Keratinocyte (primary cell): ENCODE results near the gene RNASE12. TPM values are rescaled to one million over a fixed set of nuclear protein-coding genes. Genes with fewer than 3 reads are reported as not detected.

Experiments
- DNase-seq: peaks from one replicate; pipeline ENCODE4 v3.0.0-alpha.2; 2011; ENCODE audit warnings: low read depth, missing footprints, low spot score
- FAIRE-seq: peaks from 2 replicates; lab custom pipeline; 2011; peaks lifted over from hg19 to GRCh38; lab: Jason Lieb, UNC
- H2AFZ ChIP-seq: 2 replicates; pipeline ENCODE4 v1.6.0; 2012; ENCODE audit warnings: low read length, control low read depth, inconsistent platforms; ENCODE audit not compliant: control insufficient read depth
- H3K27ac ChIP-seq: 2 replicates; pipeline ENCODE4 v1.5.1; 2011; ENCODE audit warnings: low read length; ENCODE audit not compliant: control insufficient read depth, insufficient read depth
- H3K27me3 ChIP-seq: 3 replicates; pipeline ENCODE4 v1.6.0; 2011; ENCODE audit warnings: low read length; ENCODE audit not compliant: control insufficient read depth, insufficient read depth; ENCODE audit errors: extremely low read depth
- H3K36me3 ChIP-seq, 2 experiments: 2 replicates in 1 of 2; 3 replicates in 1 of 2; pipeline ENCODE4 v1.5.1; 2011; ENCODE audit warnings: low read length in 2 of 2, mild to moderate bottlenecking in 1 of 2; ENCODE audit not compliant: control insufficient read depth in 2 of 2, insufficient read depth in 2 of 2; ENCODE audit errors: extremely low read depth in 1 of 2
- H3K4me1 ChIP-seq: 3 replicates; pipeline ENCODE4 v1.5.1; 2011; ENCODE audit warnings: low read length; ENCODE audit not compliant: control insufficient read depth, insufficient read depth; ENCODE audit errors: extremely low read depth
- H3K4me2 ChIP-seq: 3 replicates; pipeline ENCODE4 v1.6.0; 2011; ENCODE audit warnings: low read depth, low read length; ENCODE audit not compliant: control insufficient read depth, insufficient read depth; ENCODE audit errors: extremely low read depth
- H3K4me3 ChIP-seq, 3 experiments: fragments of 200-600 bp in 1 of 3; sonication (generic) in 1 of 3; 2 replicates in 2 of 3; 3 replicates in 1 of 3; pipeline ENCODE4 v1.5.1; 2011 to 2016; ENCODE audit warnings: low read length in 3 of 3, mild to moderate bottlenecking in 3 of 3, control low read depth in 2 of 3, inconsistent platforms in 1 of 3, low read depth in 1 of 3, mixed read lengths in 1 of 3, mixed run types in 1 of 3, moderate library complexity in 1 of 3; ENCODE audit not compliant: control insufficient read depth in 2 of 3, insufficient read depth in 2 of 3; ENCODE audit errors: extremely low read depth in 1 of 3
- H3K79me2 ChIP-seq: 2 replicates; pipeline ENCODE4 v1.6.0; 2012; ENCODE audit warnings: low read length; ENCODE audit not compliant: control insufficient read depth, insufficient read depth
- H3K9ac ChIP-seq: 3 replicates; pipeline ENCODE4 v1.6.0; 2011; ENCODE audit warnings: low read length; ENCODE audit not compliant: control insufficient read depth, insufficient read depth; ENCODE audit errors: extremely low read depth
- H3K9me1 ChIP-seq: 3 replicates; pipeline ENCODE4 v1.6.0; 2011; ENCODE audit warnings: low read length; ENCODE audit not compliant: control insufficient read depth, insufficient read depth; ENCODE audit errors: extremely low read depth
- H3K9me3 ChIP-seq: 2 replicates; pipeline ENCODE4 v1.5.1; 2012; ENCODE audit warnings: low read depth, low read length; ENCODE audit not compliant: control insufficient read depth
- H4K20me1 ChIP-seq: 3 replicates; pipeline ENCODE4 v1.6.0; 2011; ENCODE audit warnings: low read length; ENCODE audit not compliant: control insufficient read depth, insufficient read depth; ENCODE audit errors: extremely low read depth
- EZH2 ChIP-seq: IDR thresholded peaks from one replicate; pipeline ENCODE4 v1.6.1; 2012; ENCODE audit warnings: inconsistent platforms, mild to moderate bottlenecking, low read length, moderate library complexity
- dilution Hi-C: fragments of 300-500 bp; cut with MboI; formaldehyde crosslinking; loops from one replicate; pipeline ENCODE4 v1.7.0; 2020; ENCODE audit warnings: low sequenced_read_pairs; ENCODE audit not compliant: extremely low pct_ligation_motif_present
- polyA plus RNA-seq, 5 experiments: library from polyadenylated mRNA; depleted of rRNA in 3 of 5; stranded (reverse) in 3 of 5; stranded (forward) in 1 of 5; unstranded in 1 of 5; fragments of >200 nt; gene quantifications; 1 replicate in 1 of 5; 2 replicates in 3 of 5; 3 replicates in 1 of 5; pipeline versions ENCODE4 v1.2.1 to v1.2.3, GENCODE V29; 2011 to 2012; ENCODE audit warnings: missing spikeins in 2 of 5, low read depth in 1 of 5, low replicate concordance in 1 of 5
- TF ChIP-seq, protein P1 (sequence below), 3 experiments: IDR thresholded peaks in 1 of 3; conservative IDR thresholded peaks in 1 of 3; optimal IDR thresholded peaks in 1 of 3; 2 replicates in 2 of 3; 3 replicates in 1 of 3; pipeline versions ENCODE3 to v1.5.1; 2011; ENCODE audit warnings: low read length in 3 of 3, mild to moderate bottlenecking in 3 of 3, moderate library complexity in 2 of 3, control low read depth in 1 of 3, inconsistent platforms in 1 of 3; ENCODE audit not compliant: insufficient read depth in 2 of 3; ENCODE audit errors: extremely low read depth in 1 of 3

Gene RNASE12
- polyA plus RNA-seq, 1 donor (not counting 4 experiments of a cell fraction or from before 2014, with no cell fraction given), result not detected

DNA sequence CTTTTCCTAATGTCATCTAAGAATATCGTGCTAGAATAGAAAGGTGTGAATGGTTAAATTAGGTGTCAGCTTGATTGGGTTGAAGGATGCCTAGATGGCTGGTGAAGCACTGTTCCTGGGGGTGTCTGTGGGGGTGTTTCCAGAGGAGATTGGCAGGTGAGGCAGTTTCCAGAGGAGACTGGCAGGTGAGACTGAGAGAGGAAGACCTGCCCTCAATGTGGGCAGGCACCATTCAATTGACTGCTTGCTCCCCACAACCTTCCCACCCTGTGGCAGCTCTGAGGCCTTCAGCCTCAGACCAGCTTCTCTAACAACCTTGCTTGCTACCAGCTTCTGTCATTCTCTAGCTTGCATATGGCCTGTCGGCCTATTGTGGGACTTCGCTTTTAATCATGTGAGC lies 39.6 kb downstream of the RNASE12 start:
- FAIRE-seq, result no peak
- Histone ChIP-seq H3K4me2 (no peak overlapping the region), H3K9me3 (no peaks in the 10 kb centered on the region), H4K20me1 (no peaks in the 10 kb centered on the region), H3K27me3 (no peaks in the 10 kb centered on the region), H2AFZ (no peak overlapping the region), H3K4me1 (no peaks in the 10 kb centered on the region), H3K79me2 (no peaks in the 10 kb centered on the region), H3K9me1 (no peaks in the 10 kb centered on the region), H3K9ac (no peak overlapping the region), H3K27ac (no peak overlapping the region), H3K4me3 (no peak overlapping the region), H3K36me3 (no peaks in the 10 kb centered on the region)
- dilution Hi-C loops, result no loop called here
- no peak for DNase-seq
- TF ChIP-seq, protein P1, sequence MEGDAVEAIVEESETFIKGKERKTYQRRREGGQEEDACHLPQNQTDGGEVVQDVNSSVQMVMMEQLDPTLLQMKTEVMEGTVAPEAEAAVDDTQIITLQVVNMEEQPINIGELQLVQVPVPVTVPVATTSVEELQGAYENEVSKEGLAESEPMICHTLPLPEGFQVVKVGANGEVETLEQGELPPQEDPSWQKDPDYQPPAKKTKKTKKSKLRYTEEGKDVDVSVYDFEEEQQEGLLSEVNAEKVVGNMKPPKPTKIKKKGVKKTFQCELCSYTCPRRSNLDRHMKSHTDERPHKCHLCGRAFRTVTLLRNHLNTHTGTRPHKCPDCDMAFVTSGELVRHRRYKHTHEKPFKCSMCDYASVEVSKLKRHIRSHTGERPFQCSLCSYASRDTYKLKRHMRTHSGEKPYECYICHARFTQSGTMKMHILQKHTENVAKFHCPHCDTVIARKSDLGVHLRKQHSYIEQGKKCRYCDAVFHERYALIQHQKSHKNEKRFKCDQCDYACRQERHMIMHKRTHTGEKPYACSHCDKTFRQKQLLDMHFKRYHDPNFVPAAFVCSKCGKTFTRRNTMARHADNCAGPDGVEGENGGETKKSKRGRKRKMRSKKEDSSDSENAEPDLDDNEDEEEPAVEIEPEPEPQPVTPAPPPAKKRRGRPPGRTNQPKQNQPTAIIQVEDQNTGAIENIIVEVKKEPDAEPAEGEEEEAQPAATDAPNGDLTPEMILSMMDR (optimal IDR thresholded peaks at IDR 0.05 in 1 of 3, IDR thresholded peaks at IDR 0.05 in 1 of 3, conservative IDR thresholded peaks at IDR 0.05 in 1 of 3; ENCODE audit: extremely low read depth in 1 of 3, insufficient read depth in 2 of 3, low read length in 3 of 3), result no peak
- no peak for TF ChIP-seq EZH2

DNA sequence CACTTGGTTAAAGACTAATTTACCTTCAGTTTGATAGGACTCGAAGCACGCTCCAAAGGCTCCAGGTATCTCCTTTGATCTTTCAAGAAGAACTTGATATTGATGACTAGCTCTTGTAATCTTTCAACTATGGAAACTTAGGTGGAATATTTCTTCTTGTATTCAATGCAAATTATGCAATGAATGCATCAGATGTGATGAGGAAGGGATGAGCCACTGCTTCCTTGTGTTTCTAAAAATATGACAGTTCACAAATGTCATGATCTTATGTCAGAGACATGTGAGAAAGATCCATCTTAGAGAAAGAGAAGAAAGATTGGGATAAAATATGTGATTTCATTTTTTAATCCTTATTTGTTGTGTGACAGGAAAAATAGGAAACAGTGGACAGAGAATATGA lies 40.2 kb downstream of the RNASE12 start:
- no peak for DNase-seq
- no peaks in the 10 kb centered on the region for H3K27me3 ChIP-seq

More for the DNA sequence above, 40.2 kb downstream of the RNASE12 start:
- no peak for FAIRE-seq
- H4K20me1 ChIP-seq, result no peaks in the 10 kb centered on the region
- TF ChIP-seq, protein P1 (optimal IDR thresholded peaks at IDR 0.05 in 1 of 3, IDR thresholded peaks at IDR 0.05 in 1 of 3, conservative IDR thresholded peaks at IDR 0.05 in 1 of 3; ENCODE audit: extremely low read depth in 1 of 3, insufficient read depth in 2 of 3, low read length in 3 of 3), result no peak
- no peak for TF ChIP-seq EZH2
- H3K4me1 ChIP-seq, result no peaks in the 10 kb centered on the region
- no peak overlapping the region for H3K4me2 ChIP-seq
- H3K9me3 ChIP-seq, result no peaks in the 10 kb centered on the region
- H3K4me3 ChIP-seq, result no peak overlapping the region
- H3K27ac ChIP-seq, result no peak overlapping the region
- no peaks in the 10 kb centered on the region for H3K79me2 ChIP-seq
- H2AFZ ChIP-seq, result no peak overlapping the region
- H3K9ac ChIP-seq, result no peak overlapping the region
- no peaks in the 10 kb centered on the region for H3K9me1 ChIP-seq
- dilution Hi-C loops, result no loop called here
- no peaks in the 10 kb centered on the region for H3K36me3 ChIP-seq
